CD4-positive, alpha-beta T cell treated with Interleukin-12 subunit alpha and Interleukin-12 subunit beta, for 1 hour (primary cell): ENCODE data around the gene HOXD1.
A peak's percentile ranks its signal among the peaks of the same experiment; 100 is the strongest.

Experiments used
- DNase-seq: peaks from one replicate; pipeline ENCODE4 v3.0.0-alpha.2; 2020

The HOXD1 gene

DNA sequence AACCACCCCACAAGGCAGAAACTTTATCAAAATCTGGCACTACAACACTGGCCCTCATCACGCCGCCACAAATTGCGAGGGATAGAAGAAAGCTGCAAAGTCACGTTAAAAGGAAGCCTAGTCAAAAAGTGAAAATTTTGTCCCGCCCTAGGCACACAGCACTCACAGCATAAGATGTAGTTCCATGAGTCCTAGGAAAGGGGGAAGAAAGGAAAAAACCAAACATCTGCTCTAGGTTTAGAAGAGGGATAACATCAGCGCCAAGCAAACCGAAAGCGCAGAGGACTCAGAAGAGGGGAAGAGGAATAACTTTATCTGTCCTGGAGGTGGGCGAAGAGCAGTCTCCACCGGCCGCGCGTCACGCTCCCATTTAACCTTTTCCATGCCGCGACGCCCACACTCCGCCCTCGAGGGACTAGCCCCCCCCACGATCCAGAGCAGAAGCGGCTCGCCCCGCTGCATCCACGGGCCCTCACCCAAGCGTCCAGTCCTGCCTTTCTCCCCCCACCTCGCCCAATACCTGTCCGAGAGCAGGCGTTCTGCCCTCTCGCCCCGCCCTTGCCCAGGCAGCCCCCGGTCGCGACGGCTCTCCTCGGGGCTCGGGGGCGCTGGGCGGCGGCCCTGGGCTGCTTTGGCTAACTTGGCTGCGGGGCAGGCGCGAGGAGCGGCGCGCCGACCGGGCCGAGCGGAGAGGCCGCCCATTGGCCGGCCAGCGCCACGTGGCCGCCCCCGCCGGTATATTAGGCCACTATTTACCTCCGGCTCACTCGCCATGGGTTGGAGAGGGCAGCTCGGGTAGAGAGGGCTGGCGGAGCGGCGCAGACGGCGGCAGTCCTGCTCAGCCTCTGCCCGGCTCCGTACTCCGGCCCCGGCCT lies at the start of gene HOXD1:
Gene HOXD1 (plus strand): TSS at position 770 of the 875 bp plus-strand sequence. CDS start 134 bp downstream, outside the sequence.
- no peak for DNase-seq

- DNase-seq: no peak
These were observed 49.4 kb upstream of the HOXD1 start for GRCh38 chr2:176138923-176139660.

DNA sequence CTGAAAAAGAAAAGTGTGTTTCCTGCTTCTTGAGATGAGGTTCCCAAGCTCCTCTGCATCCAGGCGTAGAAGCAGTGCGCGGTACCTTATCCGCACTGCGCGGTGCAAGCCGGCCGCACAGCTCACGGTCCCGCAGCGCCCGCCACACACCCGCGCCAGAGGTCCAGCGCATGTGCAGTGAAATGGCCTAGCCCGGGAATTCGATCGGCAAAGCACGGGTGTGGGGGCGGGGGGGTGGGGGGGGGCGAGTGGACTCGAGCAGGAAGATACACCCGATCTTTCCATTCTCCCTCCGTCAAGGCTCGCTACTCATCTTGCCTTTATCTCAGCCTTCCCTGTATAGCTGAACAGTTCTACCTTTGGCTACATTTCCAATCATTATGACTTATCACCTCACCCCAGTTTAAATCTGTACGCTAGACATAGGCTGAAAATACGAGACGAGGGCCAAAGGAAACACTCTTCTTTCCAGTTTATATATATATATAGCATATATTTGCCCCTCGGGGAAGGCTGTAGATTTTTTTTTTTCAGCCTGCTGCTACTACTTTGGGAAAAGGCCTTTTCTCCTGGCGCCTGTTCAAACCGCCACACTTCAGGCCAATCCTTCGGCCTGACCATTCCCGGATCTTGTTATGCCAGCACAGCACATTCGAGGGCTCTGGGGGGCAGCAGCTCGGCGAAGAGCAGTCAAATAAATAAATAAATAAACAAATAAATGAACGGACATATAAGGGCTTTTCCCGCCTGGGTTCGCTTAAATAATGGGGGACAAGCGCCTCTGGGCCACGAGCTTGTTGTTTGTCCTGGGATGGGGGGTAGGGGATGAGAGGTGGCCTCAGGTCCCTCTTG lies 48.6 kb upstream of the HOXD1 start:
- no peak for DNase-seq

- DNase-seq: peak; percentile 60
These were observed 47.8 kb upstream of the HOXD1 start for GRCh38 chr2:176140513-176141317.

DNA sequence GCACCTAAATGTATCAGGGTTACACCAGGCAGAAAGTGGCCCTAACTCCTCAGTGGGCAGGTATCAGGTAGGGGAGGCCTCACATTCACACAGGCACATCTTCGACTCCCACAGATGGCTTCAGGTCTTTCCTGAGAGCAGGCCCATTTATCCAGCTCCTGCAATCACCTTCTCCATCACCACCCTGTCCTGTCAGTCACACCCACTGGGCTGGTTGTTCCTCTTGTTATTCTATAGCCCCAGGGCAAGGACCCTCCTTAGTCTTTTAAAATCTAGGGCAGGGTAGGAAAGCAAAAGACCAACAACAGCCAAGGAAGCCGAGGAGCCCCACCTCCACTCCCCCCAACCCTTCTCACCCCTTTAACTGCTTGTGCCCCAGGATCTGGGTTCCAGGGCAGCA lies 46.2 kb upstream of the HOXD1 start:
- DNase-seq: no peak

- no peak for DNase-seq
These were observed 43.1 kb upstream of the HOXD1 start for GRCh38 chr2:176145085-176145969.

- no peak for DNase-seq
These were observed 42.4 kb upstream of the HOXD1 start for GRCh38 chr2:176146101-176146500.

GRCh38 chr2:176146645-176147044 lies 41.8 kb upstream of the HOXD1 start:
- DNase-seq: no peak

GRCh38 chr2:176147210-176147799 lies 41.2 kb upstream of the HOXD1 start:
- DNase-seq: no peak

DNA sequence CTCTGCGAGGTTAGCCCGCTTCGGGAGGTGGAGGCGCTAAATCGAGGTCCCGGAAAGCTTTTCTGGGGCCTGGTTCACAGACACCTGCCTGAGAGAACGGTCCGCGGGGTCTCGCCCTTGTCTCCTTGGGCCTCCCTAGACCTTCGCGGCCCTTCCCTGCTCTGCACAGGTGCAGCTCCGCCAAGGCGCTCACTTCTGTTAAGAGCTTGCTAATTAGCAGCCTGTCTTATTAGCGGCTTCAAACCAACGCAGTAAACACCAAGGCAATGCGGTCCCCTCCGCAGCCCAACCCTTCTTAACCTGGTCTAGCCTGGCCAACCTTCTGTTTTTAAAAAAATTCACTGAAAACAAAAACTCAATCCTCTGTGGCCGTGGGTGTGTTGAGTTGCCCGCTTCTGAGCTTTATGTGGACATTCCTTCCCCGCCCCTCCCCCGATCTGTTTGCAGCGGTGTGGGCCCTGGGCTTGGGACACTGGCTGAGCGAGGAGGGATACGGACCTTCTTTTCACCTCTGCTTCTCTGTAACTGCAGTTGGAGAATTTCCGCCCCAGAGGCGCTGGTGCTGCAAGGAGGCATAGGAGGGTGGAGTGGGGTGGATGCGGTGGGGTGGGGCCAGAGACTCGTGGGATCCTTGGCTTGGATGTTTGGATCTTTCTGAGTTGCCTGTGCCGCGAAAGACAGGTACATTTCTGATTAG lies 40.5 kb upstream of the HOXD1 start:
- DNase-seq: no peak

- DNase-seq: no peak
These were observed 39.6 kb upstream of the HOXD1 start for GRCh38 chr2:176148751-176149421.

DNA sequence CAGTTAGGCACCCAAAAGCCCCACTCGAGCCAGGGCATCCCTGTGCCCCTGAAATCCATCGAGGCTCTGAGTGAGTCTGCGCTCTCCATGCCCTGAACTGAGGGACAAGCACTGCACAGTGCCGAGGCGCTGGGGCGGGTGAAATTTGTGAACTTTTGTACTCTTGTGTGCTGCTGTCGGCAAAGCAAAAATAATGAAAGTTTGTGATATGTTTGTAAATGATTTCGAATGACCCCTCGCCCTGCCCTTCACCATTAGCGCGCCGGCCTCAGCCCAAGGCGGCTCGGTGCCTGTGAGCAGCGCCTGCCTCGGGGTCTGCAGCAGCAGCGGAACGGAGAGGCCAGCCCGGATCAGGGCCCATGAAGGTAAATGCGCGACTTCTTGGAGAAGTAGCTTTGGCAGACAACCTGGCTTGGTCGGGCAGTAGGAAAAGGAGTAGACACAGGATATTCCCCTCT lies 39.0 kb upstream of the HOXD1 start:
- no peak for DNase-seq

DNA sequence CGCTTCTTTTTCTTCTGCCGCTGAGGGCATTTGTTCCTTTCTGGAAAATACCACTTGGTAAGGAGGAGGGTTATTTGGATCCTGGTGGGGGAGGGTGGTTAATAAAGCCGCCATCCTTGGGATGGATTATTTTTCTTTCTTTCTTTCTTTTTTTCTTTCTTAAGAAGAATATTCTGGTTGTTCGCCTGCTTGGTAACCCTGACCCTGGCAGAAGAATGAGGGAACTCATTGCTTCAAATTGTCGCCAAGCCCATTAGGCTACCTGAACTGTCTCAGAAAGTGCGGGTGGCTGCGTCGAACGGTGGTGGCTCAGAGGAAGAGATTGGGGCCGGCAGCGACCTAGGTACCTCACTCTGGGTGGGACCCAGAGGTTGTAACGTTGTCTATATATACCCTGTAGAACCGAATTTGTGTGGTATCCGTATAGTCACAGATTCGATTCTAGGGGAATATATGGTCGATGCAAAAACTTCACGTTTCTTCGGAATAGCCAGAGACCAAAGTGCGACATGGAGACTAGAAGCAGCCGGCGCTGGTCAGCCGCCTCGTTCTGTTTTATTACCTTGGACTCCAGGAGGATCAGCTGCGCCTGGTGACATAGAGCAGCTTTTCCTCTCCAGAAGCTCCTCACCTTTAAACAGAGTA lies 38.4 kb upstream of the HOXD1 start:
- DNase-seq: no peak

DNA sequence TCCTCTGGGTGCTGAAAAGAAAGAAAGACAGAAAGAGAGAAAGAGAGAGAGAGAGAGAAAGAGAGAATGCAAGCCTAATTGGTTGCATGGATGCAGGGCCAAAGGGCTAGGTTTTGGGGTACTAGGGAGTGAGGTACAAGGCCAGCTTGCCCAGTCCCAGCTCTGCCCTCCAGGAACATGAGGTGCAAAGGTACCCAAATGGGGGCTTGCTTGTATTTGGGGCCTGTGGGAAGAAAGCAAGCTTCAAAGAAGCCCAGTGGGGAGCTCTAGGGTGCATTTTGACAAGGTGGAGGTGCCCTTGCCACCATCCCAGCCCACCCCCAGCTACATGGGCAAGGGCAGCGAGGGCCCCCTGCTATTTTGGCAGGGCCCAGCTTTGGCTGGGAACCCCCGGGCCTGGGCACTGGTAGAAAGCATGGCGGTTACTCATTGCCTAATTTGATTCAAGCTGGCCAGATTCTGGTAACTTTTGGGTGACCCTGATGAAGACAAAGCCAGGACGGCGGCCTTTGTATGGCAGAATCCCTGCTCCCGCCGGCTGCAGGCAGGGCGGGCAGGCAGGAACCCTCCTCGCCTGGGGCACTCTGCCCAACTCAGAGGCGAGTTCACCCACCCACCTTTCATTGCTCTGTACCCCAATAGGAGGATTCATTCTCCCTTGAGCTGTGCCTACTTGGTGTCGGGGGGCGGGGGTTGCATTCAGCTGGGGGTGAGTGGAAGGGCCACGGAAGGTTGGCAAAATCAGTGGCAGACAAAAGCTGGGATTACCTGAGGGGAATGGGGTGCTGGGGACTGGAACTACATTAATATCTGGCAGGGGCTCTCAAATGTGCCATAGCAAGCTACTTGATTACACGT lies 37.7 kb upstream of the HOXD1 start:
- DNase-seq: no peak

- DNase-seq: no peak
These were observed 36.8 kb upstream of the HOXD1 start, which contains the start of gene HOXD4 for GRCh38 chr2:176151442-176152287. Gene HOXD4 (plus strand): TSS chr2:176151550. CDS start chr2:176151634, 84 bp downstream.

- DNase-seq: no peak
These were observed 35.9 kb upstream of the HOXD1 start for GRCh38 chr2:176152350-176153181.
